ENCODE measurements around the gene SMYD3. TPM values are rescaled to one million over a fixed set of nuclear protein-coding genes. Genes with fewer than 3 reads are reported as not detected.
"Not testable (repeated sequence)": the region's sequence is repeated elsewhere in the genome, so short reads cannot be mapped to it uniquely, and the experiment has no call there.

SMYD3 gene
- total RNA-seq, 3 donors from 2014 or later, result 16.3 to 18.0 (median 16.4) TPM

DNA sequence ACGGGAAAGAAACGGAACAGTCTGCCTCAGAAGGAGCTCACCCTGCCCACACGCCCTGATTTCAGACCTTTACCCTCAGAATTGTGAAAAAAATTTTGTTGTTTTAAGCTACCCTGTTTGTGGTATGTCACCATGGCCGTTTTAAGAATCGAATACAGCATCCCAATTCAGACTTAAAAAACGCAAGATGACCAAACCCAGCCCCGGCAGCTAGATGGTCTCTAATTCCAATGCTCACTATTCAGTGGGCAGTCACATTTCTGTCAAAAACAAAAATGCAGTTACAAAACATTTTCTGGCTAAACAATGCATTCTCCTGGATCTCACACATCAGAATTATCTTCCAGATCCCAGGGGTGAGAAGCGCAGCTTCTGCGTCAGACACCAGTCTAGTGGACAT, 527.5 kb downstream of the SMYD3 start:
- intact Hi-C loops (cut with DNase I, micrococcal nuclease), result no loop called here
- DNase-seq, result no peak
- Histone ChIP-seq H3K4me1 (ENCODE audit: low read depth) (no peaks in the 10 kb centered on the region), H3K36me3 (ENCODE audit: low read depth) (no peaks in the 10 kb centered on the region), H3K4me3 (no peak overlapping the region), H3K9me3 (no peaks in the 10 kb centered on the region)
- no peak for ATAC-seq
- TF ChIP-seq, protein P1, sequence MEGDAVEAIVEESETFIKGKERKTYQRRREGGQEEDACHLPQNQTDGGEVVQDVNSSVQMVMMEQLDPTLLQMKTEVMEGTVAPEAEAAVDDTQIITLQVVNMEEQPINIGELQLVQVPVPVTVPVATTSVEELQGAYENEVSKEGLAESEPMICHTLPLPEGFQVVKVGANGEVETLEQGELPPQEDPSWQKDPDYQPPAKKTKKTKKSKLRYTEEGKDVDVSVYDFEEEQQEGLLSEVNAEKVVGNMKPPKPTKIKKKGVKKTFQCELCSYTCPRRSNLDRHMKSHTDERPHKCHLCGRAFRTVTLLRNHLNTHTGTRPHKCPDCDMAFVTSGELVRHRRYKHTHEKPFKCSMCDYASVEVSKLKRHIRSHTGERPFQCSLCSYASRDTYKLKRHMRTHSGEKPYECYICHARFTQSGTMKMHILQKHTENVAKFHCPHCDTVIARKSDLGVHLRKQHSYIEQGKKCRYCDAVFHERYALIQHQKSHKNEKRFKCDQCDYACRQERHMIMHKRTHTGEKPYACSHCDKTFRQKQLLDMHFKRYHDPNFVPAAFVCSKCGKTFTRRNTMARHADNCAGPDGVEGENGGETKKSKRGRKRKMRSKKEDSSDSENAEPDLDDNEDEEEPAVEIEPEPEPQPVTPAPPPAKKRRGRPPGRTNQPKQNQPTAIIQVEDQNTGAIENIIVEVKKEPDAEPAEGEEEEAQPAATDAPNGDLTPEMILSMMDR (IDR thresholded peaks at IDR 0.05), result no peak

DNA sequence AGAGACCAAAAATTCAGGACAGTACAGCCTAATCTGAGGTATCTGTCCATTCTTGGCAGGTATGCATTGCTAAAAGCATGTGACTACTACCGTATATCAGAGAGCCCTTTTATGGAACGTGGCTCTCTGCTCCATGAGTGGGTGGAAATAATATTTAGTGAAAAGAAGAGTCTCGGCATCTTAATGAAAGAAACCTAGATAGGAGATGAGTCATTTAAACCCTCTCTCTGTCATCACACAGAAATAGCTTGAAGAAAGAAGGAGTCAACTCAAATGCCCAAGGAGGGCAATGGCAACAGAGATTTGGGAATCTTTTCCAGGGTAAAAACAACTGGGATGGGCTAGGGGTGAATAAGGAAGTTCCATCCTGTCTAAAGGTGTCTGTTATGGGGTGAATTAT, 528.2 kb downstream of the SMYD3 start:
- TF ChIP-seq, protein P1 (IDR thresholded peaks at IDR 0.05), result no peak
- Histone ChIP-seq H3K4me1 (ENCODE audit: low read depth) (no peaks in the 10 kb centered on the region), H3K36me3 (ENCODE audit: low read depth) (no peaks in the 10 kb centered on the region), H3K4me3 (no peak overlapping the region), H3K9me3 (no peaks in the 10 kb centered on the region)
- no peak for ATAC-seq
- no peak for DNase-seq
- intact Hi-C loops (cut with DNase I, micrococcal nuclease), result no loop called here

DNA sequence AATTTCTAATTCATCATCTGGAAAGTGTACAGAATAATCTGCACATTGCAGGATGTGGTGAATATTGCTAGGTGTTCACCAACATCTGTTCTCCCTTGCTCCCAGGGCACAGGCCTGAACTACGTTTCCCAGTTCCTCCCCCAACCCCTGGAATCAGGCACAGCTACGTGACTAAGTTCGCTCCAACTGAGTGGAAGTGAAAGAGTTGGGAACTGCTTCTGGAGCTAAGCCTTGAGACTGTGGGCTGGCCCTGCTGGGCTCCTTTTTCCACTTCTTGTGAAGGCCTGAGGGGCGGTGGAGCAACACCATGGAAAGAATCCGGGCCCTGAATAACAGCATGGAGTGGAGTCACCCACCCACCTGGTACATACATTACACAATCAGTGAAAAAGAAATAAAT, 534.6 kb downstream of the SMYD3 start:
- Histone ChIP-seq H3K9me3 (no peaks in the 10 kb centered on the region), H3K4me3 (no peak overlapping the region), H3K36me3 (ENCODE audit: low read depth) (no peaks in the 10 kb centered on the region), H3K4me1 (ENCODE audit: low read depth) (no peaks in the 10 kb centered on the region)
- TF ChIP-seq, protein P1 (IDR thresholded peaks at IDR 0.05), result no peak
- ATAC-seq (no peak), DNase-seq (no peak)
- intact Hi-C loops (cut with DNase I, micrococcal nuclease), result no loop called here

DNA sequence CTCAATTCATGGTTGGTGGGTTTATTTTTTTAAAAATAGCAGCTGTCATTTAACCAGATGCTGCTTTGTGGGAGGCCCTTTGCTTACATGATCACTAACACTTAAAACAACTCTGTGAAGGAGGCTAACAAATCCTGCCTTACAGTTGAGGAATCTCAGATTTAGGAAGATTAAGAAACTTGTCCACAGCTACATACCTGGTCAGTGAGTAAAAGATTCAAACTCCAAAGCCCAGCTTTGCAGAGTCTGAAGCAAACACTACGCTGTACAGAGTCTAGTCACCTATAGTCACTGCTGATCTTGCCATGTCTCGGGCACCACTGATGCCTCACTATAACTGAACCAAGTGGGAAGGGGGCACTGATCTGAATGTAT, 535.4 kb downstream of the SMYD3 start:
- intact Hi-C loops (cut with DNase I, micrococcal nuclease), result no loop called here
- TF ChIP-seq, protein P1 (IDR thresholded peaks at IDR 0.05), result no peak
- ATAC-seq (no peak), DNase-seq (no peak)
- Histone ChIP-seq H3K4me3 (no peak overlapping the region), H3K4me1 (ENCODE audit: low read depth) (no peaks in the 10 kb centered on the region), H3K36me3 (ENCODE audit: low read depth) (no peaks in the 10 kb centered on the region), H3K9me3 (no peaks in the 10 kb centered on the region)

DNA sequence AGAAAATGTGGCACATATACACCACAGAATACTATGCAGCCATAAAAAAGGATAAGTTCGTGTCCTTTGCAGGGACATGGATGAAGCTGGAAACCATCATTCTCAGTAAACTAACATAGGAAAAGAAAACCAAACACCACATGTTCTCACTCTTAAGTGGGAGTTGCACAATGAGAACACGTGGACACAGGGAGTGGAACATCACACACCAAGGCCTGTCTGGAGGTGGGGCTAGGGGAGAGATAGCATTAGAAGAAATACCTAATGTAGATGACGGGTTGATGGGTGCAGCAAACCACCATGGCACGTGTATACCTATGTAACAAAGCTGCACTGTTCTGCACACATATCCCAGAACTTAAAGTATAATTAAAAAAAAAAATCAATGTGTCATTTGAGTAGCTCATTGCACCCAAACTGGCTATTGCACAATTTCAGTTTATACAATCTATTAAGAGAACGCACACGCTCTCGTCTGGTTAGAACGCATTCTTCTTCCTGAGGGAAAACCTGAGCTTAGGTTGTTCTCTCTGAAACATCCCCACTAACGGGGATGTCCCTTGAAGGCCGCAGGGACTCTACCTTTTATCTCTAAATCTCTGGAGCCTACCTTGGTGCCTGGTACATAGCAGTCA, 535.9 kb downstream of the SMYD3 start:
- H3K4me1 ChIP-seq (ENCODE audit: low read depth); DNase-seq; H3K4me3 ChIP-seq; H3K36me3 ChIP-seq (ENCODE audit: low read depth); H3K9me3 ChIP-seq; intact Hi-C loops (cut with DNase I, micrococcal nuclease); ATAC-seq: not testable (repeated sequence)

- H3K4me3 ChIP-seq, result no peak overlapping the region
- DNase-seq (no peak), ATAC-seq (no peak)
- TF ChIP-seq, protein P1 (IDR thresholded peaks at IDR 0.05), result no peak
- H3K36me3 ChIP-seq (ENCODE audit: low read depth), result no peaks in the 10 kb centered on the region
- H3K4me1 ChIP-seq (ENCODE audit: low read depth), result no peaks in the 10 kb centered on the region
- H3K9me3 ChIP-seq, result no peaks in the 10 kb centered on the region
- intact Hi-C loops (cut with DNase I, micrococcal nuclease), result no loop called here
Observed at GRCh38 chr1:245969283-245969682, 537.8 kb downstream of the SMYD3 start.

Measured in mucosa of descending colon (tissue), 3 donors.